ENCODE measurements around the gene PEF1.

Gene PEF1

GRCh38 chr1:31644560-31645273 is at the start of gene PEF1:
TSS of gene PEF1 (minus strand) at chr1:31644876. CDS start at chr1:31644864, 12 bp downstream.
- peak; percentile 99 for DNase-seq (ENCODE audit: low spot score)

- DNase-seq (ENCODE audit: low spot score) = no peak
These were observed 48.6 kb upstream of the PEF1 start for GRCh38 chr1:31693231-31693630.

- no peak for DNase-seq (ENCODE audit: low spot score)
These were observed 47.3 kb upstream of the PEF1 start for GRCh38 chr1:31691951-31692350.

GRCh38 chr1:31691446-31691845 is 46.8 kb upstream of the PEF1 start:
- DNase-seq (ENCODE audit: low spot score) = no peak

- DNase-seq (ENCODE audit: low spot score) = no peak
These were observed 46.2 kb upstream of the PEF1 start for GRCh38 chr1:31690921-31691320.

GRCh38 chr1:31689854-31690253 is 45.2 kb upstream of the PEF1 start:
- DNase-seq (ENCODE audit: low spot score) = no peak

GRCh38 chr1:31689379-31689778 is 44.7 kb upstream of the PEF1 start:
- no peak for DNase-seq (ENCODE audit: low spot score)

- DNase-seq (ENCODE audit: low spot score) = no peak
These were observed 43.7 kb upstream of the PEF1 start for GRCh38 chr1:31688233-31688918.

- DNase-seq (ENCODE audit: low spot score) = no peak
These were observed 42.9 kb upstream of the PEF1 start for GRCh38 chr1:31687601-31688000.

- no peak for DNase-seq (ENCODE audit: low spot score)
These were observed 41.1 kb upstream of the PEF1 start for GRCh38 chr1:31685795-31686194.

GRCh38 chr1:31683997-31684396 is 39.3 kb upstream of the PEF1 start:
- DNase-seq (ENCODE audit: low spot score) = no peak

- no peak for DNase-seq (ENCODE audit: low spot score)
These were observed 36.7 kb upstream of the PEF1 start for GRCh38 chr1:31681415-31681814.

GRCh38 chr1:31679676-31680230 is 35.1 kb upstream of the PEF1 start:
- no peak for DNase-seq (ENCODE audit: low spot score)

- no peak for DNase-seq (ENCODE audit: low spot score)
These were observed 34.4 kb upstream of the PEF1 start for GRCh38 chr1:31679091-31679490.

GRCh38 chr1:31678681-31679080 is 34.0 kb upstream of the PEF1 start:
- no peak for DNase-seq (ENCODE audit: low spot score)

GRCh38 chr1:31677949-31678348 is 33.3 kb upstream of the PEF1 start:
- DNase-seq (ENCODE audit: low spot score) = no peak

- DNase-seq (ENCODE audit: low spot score) = no peak
These were observed 32.7 kb upstream of the PEF1 start for GRCh38 chr1:31677401-31677800.

GRCh38 chr1:31675756-31676155 is 31.1 kb upstream of the PEF1 start:
- no peak for DNase-seq (ENCODE audit: low spot score)

- DNase-seq (ENCODE audit: low spot score) = no peak
These were observed 30.5 kb upstream of the PEF1 start for GRCh38 chr1:31675161-31675560.

GRCh38 chr1:31674626-31675025 is 29.9 kb upstream of the PEF1 start:
- DNase-seq (ENCODE audit: low spot score) = no peak

- no peak for DNase-seq (ENCODE audit: low spot score)
These were observed 28.8 kb upstream of the PEF1 start for GRCh38 chr1:31673433-31673832.

GRCh38 chr1:31672986-31673385 is 28.3 kb upstream of the PEF1 start:
- no peak for DNase-seq (ENCODE audit: low spot score)

GRCh38 chr1:31671561-31672201 is 27.0 kb upstream of the PEF1 start:
- DNase-seq (ENCODE audit: low spot score) = no peak

Data from hematopoietic multipotent progenitor cell treated with erythropoietin and hydrocortisone succinate and interleukin-3 and kit ligand, for 15 days (in vitro differentiated cells).